DOHH2 (cell line): ENCODE results near the gene NRXN3.

Experiments used
- H3F3A ChIP-seq: fragments of 200-600 bp; sonication (generic), shearing (Covaris generic); 2 replicates; pipeline ENCODE4 v1.6.0; 2016; ENCODE audit warnings: antibody characterized with exemption, mild to moderate bottlenecking; ENCODE audit not compliant: control insufficient read depth, insufficient read depth
- H3K27ac ChIP-seq: fragments of 200-600 bp; sonication (generic); 2 replicates; pipeline ENCODE4 v1.5.1; 2014; ENCODE audit warnings: low read depth, mild to moderate bottlenecking, low read length, moderate library complexity
- H3K27me3 ChIP-seq: fragments of 200-600 bp; sonication (generic); 2 replicates; pipeline ENCODE4 v1.6.1; 2014; ENCODE audit warnings: mild to moderate bottlenecking, low read length, mixed read lengths; ENCODE audit not compliant: control insufficient read depth
- H3K36me3 ChIP-seq: fragments of 200-600 bp; sonication (generic); 2 replicates; pipeline ENCODE4 v1.6.1; 2014; ENCODE audit warnings: mild to moderate bottlenecking, low read length, moderate library complexity, mixed read lengths; ENCODE audit not compliant: control insufficient read depth
- H3K4me1 ChIP-seq: fragments of 200-600 bp; sonication (generic); 2 replicates; pipeline ENCODE4 v1.6.1; 2014; ENCODE audit warnings: mild to moderate bottlenecking, low read length, mixed read lengths; ENCODE audit not compliant: control insufficient read depth
- H3K4me2 ChIP-seq: fragments of 200-600 bp; sonication (generic); 2 replicates; pipeline ENCODE4 v1.6.0; 2014; ENCODE audit warnings: mild to moderate bottlenecking, low read length, moderate library complexity
- H3K4me3 ChIP-seq: fragments of 200-600 bp; sonication (generic); 2 replicates; pipeline ENCODE4 v1.5.1; 2014; ENCODE audit warnings: mild to moderate bottlenecking, low read length, mixed read lengths
- H3K79me2 ChIP-seq: fragments of 200-600 bp; sonication (generic); 2 replicates; pipeline ENCODE4 v1.6.1; 2014; ENCODE audit warnings: mild to moderate bottlenecking, low read length, mixed read lengths; ENCODE audit not compliant: control insufficient read depth
- H3K9me2 ChIP-seq: fragments of 200-600 bp; sonication (generic); replicated peaks from 2 replicates; pipeline ENCODE4 v1.6.1; 2014; ENCODE audit warnings: mild to moderate bottlenecking, low read length, mixed read lengths; ENCODE audit not compliant: control insufficient read depth
- H3K9me3 ChIP-seq: fragments of 200-600 bp; sonication (generic); 2 replicates; pipeline ENCODE4 v1.6.1; 2014; ENCODE audit warnings: antibody characterized with exemption, low read length, mixed read lengths; ENCODE audit not compliant: control insufficient read depth, insufficient read depth
- H4K20me1 ChIP-seq: fragments of 200-600 bp; sonication (generic); 2 replicates; pipeline ENCODE4 v1.6.0; 2014; ENCODE audit warnings: low read depth, mild to moderate bottlenecking, antibody characterized with exemption, low read length, moderate library complexity; ENCODE audit not compliant: control insufficient read depth, insufficient read depth
- EZH2phosphoT487 ChIP-seq: fragments of 200-600 bp; sonication (generic); IDR thresholded peaks from 2 replicates; pipeline ENCODE4 v1.6.1; 2017; ENCODE audit warnings: borderline replicate concordance, mild to moderate bottlenecking, antibody characterized with exemption, low read length, moderate library complexity, mixed read lengths
- TF ChIP-seq, protein P1 (sequence below): fragments of 200-600 bp; sonication (generic); IDR thresholded peaks from one replicate; pipeline ENCODE4 v1.5.1; 2014; ENCODE audit warnings: antibody characterized with exemption, mild to moderate bottlenecking, low read depth, low read length; ENCODE audit not compliant: poor library complexity, severe bottlenecking

NRXN3 gene

DNA sequence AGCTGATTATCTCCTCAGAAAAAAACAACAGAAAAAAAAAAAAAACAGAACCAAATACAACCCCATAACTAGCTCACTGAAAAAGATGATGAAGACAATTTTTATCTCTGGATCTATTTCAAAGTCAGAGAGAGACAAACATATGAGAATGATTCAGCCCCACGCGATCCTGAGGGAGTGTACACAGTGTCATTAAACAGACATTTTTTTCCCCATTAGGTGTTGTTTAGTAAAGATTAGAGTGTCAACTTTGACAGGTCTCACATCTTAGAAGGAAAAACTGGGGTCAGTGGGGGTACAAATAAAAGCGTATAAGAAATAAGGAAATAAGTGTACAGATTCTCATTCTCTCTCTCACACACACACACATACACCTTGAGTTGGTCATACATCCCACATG, 635.4 kb downstream of the NRXN3 start:
- no peaks in the 10 kb centered on the region for H3K79me2 ChIP-seq
- no peaks in the 10 kb centered on the region for H3K27me3 ChIP-seq
- H3K4me3 ChIP-seq = no peak overlapping the region
- no peak overlapping the region for H3K4me2 ChIP-seq
- no peaks in the 10 kb centered on the region for H3K4me1 ChIP-seq
- no peaks in the 10 kb centered on the region for H3F3A ChIP-seq
- H4K20me1 ChIP-seq = no peaks in the 10 kb centered on the region
- H3K27ac ChIP-seq = no peak overlapping the region
- H3K9me3 ChIP-seq = no peaks in the 10 kb centered on the region
- H3K9me2 ChIP-seq = no peaks in the 10 kb centered on the region
- H3K36me3 ChIP-seq = no peaks in the 10 kb centered on the region
- TF ChIP-seq EZH2phosphoT487 = no peak
- TF ChIP-seq, protein P1, sequence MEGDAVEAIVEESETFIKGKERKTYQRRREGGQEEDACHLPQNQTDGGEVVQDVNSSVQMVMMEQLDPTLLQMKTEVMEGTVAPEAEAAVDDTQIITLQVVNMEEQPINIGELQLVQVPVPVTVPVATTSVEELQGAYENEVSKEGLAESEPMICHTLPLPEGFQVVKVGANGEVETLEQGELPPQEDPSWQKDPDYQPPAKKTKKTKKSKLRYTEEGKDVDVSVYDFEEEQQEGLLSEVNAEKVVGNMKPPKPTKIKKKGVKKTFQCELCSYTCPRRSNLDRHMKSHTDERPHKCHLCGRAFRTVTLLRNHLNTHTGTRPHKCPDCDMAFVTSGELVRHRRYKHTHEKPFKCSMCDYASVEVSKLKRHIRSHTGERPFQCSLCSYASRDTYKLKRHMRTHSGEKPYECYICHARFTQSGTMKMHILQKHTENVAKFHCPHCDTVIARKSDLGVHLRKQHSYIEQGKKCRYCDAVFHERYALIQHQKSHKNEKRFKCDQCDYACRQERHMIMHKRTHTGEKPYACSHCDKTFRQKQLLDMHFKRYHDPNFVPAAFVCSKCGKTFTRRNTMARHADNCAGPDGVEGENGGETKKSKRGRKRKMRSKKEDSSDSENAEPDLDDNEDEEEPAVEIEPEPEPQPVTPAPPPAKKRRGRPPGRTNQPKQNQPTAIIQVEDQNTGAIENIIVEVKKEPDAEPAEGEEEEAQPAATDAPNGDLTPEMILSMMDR = no peak

DNA sequence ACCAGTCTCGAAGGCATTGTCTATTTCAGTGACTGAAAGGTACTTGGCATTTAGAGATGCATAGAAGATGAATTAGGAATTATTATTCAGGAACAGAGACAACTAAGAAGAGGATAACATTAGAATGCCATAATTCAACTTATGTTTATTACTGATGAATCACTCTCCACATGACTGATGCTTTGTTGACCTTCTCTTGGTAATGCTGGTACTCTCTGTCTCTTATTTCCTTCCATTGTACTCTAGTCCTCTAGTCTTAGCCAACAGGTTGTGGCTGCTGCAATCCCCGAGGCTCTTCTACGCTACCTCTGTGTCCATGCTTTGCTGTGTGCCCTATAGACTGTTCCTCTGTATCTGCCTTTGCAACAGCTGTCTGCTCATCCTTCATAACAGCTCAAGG, 652.9 kb downstream of the NRXN3 start:
- no peaks in the 10 kb centered on the region for H3K79me2 ChIP-seq
- H3K4me1 ChIP-seq = no peaks in the 10 kb centered on the region
- H3K4me3 ChIP-seq = no peak overlapping the region
- H3K9me2 ChIP-seq = no peaks in the 10 kb centered on the region
- TF ChIP-seq, protein P1 = no peak
- no peak for TF ChIP-seq EZH2phosphoT487
- H3K27me3 ChIP-seq = no peaks in the 10 kb centered on the region
- no peaks in the 10 kb centered on the region for H3F3A ChIP-seq
- H3K9me3 ChIP-seq = no peaks in the 10 kb centered on the region
- H3K4me2 ChIP-seq = no peak overlapping the region
- H3K27ac ChIP-seq = no peak overlapping the region
- no peaks in the 10 kb centered on the region for H4K20me1 ChIP-seq
- no peaks in the 10 kb centered on the region for H3K36me3 ChIP-seq

GRCh38 chr14:78823516-78823915, 653.3 kb downstream of the NRXN3 start:
- Histone ChIP-seq H3K4me3 (no peak overlapping the region), H3K27ac (no peak overlapping the region), H3K4me2 (no peak overlapping the region), H3K79me2 (no peaks in the 10 kb centered on the region), H3F3A (no peaks in the 10 kb centered on the region), H3K36me3 (no peaks in the 10 kb centered on the region), H3K4me1 (no peaks in the 10 kb centered on the region), H3K27me3 (no peaks in the 10 kb centered on the region), H3K9me3 (no peaks in the 10 kb centered on the region), H3K9me2 (no peaks in the 10 kb centered on the region), H4K20me1 (no peaks in the 10 kb centered on the region)
- TF ChIP-seq, protein P1 = no peak
- TF ChIP-seq EZH2phosphoT487 = no peak

GRCh38 chr14:78829274-78829673, 659.1 kb downstream of the NRXN3 start:
- no peaks in the 10 kb centered on the region for H3K27me3 ChIP-seq
- H3K4me3 ChIP-seq = no peak overlapping the region
- no peaks in the 10 kb centered on the region for H3F3A ChIP-seq
- no peak overlapping the region for H3K4me2 ChIP-seq
- no peaks in the 10 kb centered on the region for H3K4me1 ChIP-seq
- TF ChIP-seq, protein P1 = no peak
- TF ChIP-seq EZH2phosphoT487 = no peak
- H3K27ac ChIP-seq = no peak overlapping the region
- H4K20me1 ChIP-seq = no peaks in the 10 kb centered on the region
- H3K9me2 ChIP-seq = no peaks in the 10 kb centered on the region
- H3K79me2 ChIP-seq = no peaks in the 10 kb centered on the region
- H3K9me3 ChIP-seq = no peaks in the 10 kb centered on the region
- no peaks in the 10 kb centered on the region for H3K36me3 ChIP-seq
